GM18520 (cell line): Measurements from ENCODE around the gene PTPRD.
"Not testable (repeated sequence)": the region's sequence is repeated elsewhere in the genome, so short reads cannot be mapped to it uniquely, and the experiment has no call there.

Experiments
- ATAC-seq: cut with Tn5 transposase; IDR thresholded peaks from one replicate; pipeline ENCODE4 v1.9.1; 2021; ENCODE audit not compliant: unreplicated experiment

Gene PTPRD

GRCh38 chr9:9552665-9553064, 1060.1 kb downstream of the PTPRD start:
- ATAC-seq, result no peak

- no peak for ATAC-seq
Measured at GRCh38 chr9:9538766-9539165, 1074.0 kb downstream of the PTPRD start.

GRCh38 chr9:9538356-9538755, 1074.4 kb downstream of the PTPRD start:
- ATAC-seq, result no peak

GRCh38 chr9:9536523-9536922, 1076.3 kb downstream of the PTPRD start:
- no peak for ATAC-seq

GRCh38 chr9:9523476-9524139, 1089.2 kb downstream of the PTPRD start:
- no peak for ATAC-seq

GRCh38 chr9:9522406-9522805, 1090.4 kb downstream of the PTPRD start:
- no peak for ATAC-seq

- no peak for ATAC-seq
Measured at GRCh38 chr9:9521033-9521779, 1091.6 kb downstream of the PTPRD start.

- no peak for ATAC-seq
Measured at GRCh38 chr9:9504869-9505268, 1107.9 kb downstream of the PTPRD start.

- no peak for ATAC-seq
Measured at GRCh38 chr9:9499546-9499945, 1113.3 kb downstream of the PTPRD start.

GRCh38 chr9:9498846-9499245, 1114.0 kb downstream of the PTPRD start:
- no peak for ATAC-seq

GRCh38 chr9:9498128-9498527, 1114.7 kb downstream of the PTPRD start:
- no peak for ATAC-seq

- ATAC-seq, result no peak
Measured at GRCh38 chr9:9494336-9494735, 1118.5 kb downstream of the PTPRD start.

GRCh38 chr9:9492506-9492905, 1120.3 kb downstream of the PTPRD start:
- no peak for ATAC-seq

- no peak for ATAC-seq
Measured at GRCh38 chr9:9489183-9489582, 1123.6 kb downstream of the PTPRD start.

- no peak for ATAC-seq
Measured at GRCh38 chr9:9483175-9483574, 1129.6 kb downstream of the PTPRD start.

- ATAC-seq, result no peak
Measured at GRCh38 chr9:9478741-9479140, 1134.1 kb downstream of the PTPRD start.

- no peak for ATAC-seq
Measured at GRCh38 chr9:9469271-9469670, 1143.5 kb downstream of the PTPRD start.

- ATAC-seq, result not testable (repeated sequence)
Measured at GRCh38 chr9:9441874-9442273, 1170.9 kb downstream of the PTPRD start.

- no peak for ATAC-seq
Measured at GRCh38 chr9:9437641-9438040, 1175.2 kb downstream of the PTPRD start.

GRCh38 chr9:9426454-9426853, 1186.3 kb downstream of the PTPRD start:
- ATAC-seq, result not testable (repeated sequence)

- no peak for ATAC-seq
Measured at GRCh38 chr9:9412241-9412640, 1200.6 kb downstream of the PTPRD start.

- no peak for ATAC-seq
Measured at GRCh38 chr9:9410736-9411135, 1202.1 kb downstream of the PTPRD start.

GRCh38 chr9:9399982-9400381, 1212.8 kb downstream of the PTPRD start:
- ATAC-seq, result no peak
